K562 (cell line): ENCODE results near the gene CYP2W1. TPM values are rescaled to one million over a fixed set of nuclear protein-coding genes. Genes with fewer than 3 reads are reported as not detected.

ENCODE experiments used
- ETV1 ChIP-seq: fragments of 450-650 bp; conservative IDR thresholded peaks from 2 replicates; pipeline ENCODE4 v1.6.1; 2016; ENCODE audit warnings: missing genetic modification characterization, control low read depth, low read depth, missing compliant biosample characterization
- FIP1L1 ChIP-seq: fragments of 200-400 bp; formaldehyde crosslinking; IDR thresholded peaks from 2 replicates; pipeline ENCODE4 v1.6.1; 2018; ENCODE audit warnings: mild to moderate bottlenecking, low read depth, low read length; ENCODE audit not compliant: poor library complexity, severe bottlenecking
- GATAD2B ChIP-seq: fragments of 450-650 bp; IDR thresholded peaks from 2 replicates; pipeline ENCODE4 v1.6.1; 2017; ENCODE audit warnings: mild to moderate bottlenecking, borderline replicate concordance
- GTF2F1 ChIP-seq: IDR thresholded peaks from 2 replicates; pipeline ENCODE4 v1.6.1; 2011; ENCODE audit warnings: low read depth, low read length, improper control_type of control experiment
- KLF13 ChIP-seq: fragments of 450-650 bp; IDR thresholded peaks from 2 replicates; pipeline ENCODE4 v1.6.1; 2016; ENCODE audit warnings: missing genetic modification characterization, low read depth, mild to moderate bottlenecking, missing compliant biosample characterization, moderate library complexity, borderline replicate concordance
- MYNN ChIP-seq, 2 experiments: sonication (generic); formaldehyde crosslinking in 1 of 2; IDR thresholded peaks; 2 replicates each; pipeline versions ENCODE4 v1.5.0 to v1.6.1; 2016 to 2020; ENCODE audit warnings: antibody characterized with exemption in 1 of 2, missing genetic modification reagents in 1 of 2
- RBFOX2 ChIP-seq: fragments of 200-400 bp; formaldehyde crosslinking; IDR thresholded peaks from 2 replicates; pipeline ENCODE4 v1.6.1; 2017; ENCODE audit warnings: low read depth, mild to moderate bottlenecking, low read length, moderate library complexity
- RFX1 ChIP-seq: fragments of 450-650 bp; IDR thresholded peaks from 2 replicates; pipeline ENCODE4 v1.6.1; 2016; ENCODE audit warnings: mild to moderate bottlenecking, moderate library complexity
- TBP ChIP-seq: optimal IDR thresholded peaks from 2 replicates; pipeline ENCODE3; 2011; ENCODE audit warnings: low read depth, low read length, improper control_type of control experiment
- YY1 ChIP-seq, 3 experiments: IDR thresholded peaks; 2 replicates each; pipeline ENCODE4 v1.6.1; 2011; ENCODE audit warnings: low read length in 2 of 3, mild to moderate bottlenecking in 2 of 3, moderate library complexity in 2 of 3, borderline replicate concordance in 1 of 3, control low read depth in 1 of 3, low read depth in 1 of 3; ENCODE audit not compliant: insufficient read depth in 3 of 3, insufficient replicate concordance in 2 of 3, control insufficient read depth in 1 of 3, insufficient read length in 1 of 3; ENCODE audit errors: extremely low read depth in 1 of 3
- polyA plus RNA-seq, 8 experiments: library from polyadenylated mRNA; depleted of rRNA in 4 of 8; stranded (reverse) in 5 of 8; unstranded in 3 of 8; fragments of >200 nt; fragmentation: Nextera tagmentation in 2 of 8; fragmentation: Illumina TruSeq in 1 of 8; extraction: Ambion mirVana in 2 of 8; extraction: Trizol in 1 of 8; gene quantifications; 2 replicates each; pipeline versions ENCODE4 v1.2.1 to v1.2.3, GENCODE V29; 2011 to 2014; ENCODE audit warnings: inconsistent platforms in 1 of 8, missing spikeins in 1 of 8
- total RNA-seq, 7 experiments: library from RNA; depleted of rRNA in 6 of 7; stranded (reverse); fragments of >200 nt in 6 of 7; fragmentation: Illumina TruSeq in 2 of 7; extraction: Trizol in 2 of 7; gene quantifications; 2 replicates each; pipeline versions ENCODE4 v1.2.1 to v1.2.3, GENCODE V29; 2011 to 2021; ENCODE audit warnings: low replicate concordance in 1 of 7
- TF ChIP-seq, protein P1 (sequence below): fragments of 450-650 bp; formaldehyde crosslinking; conservative IDR thresholded peaks from 2 replicates; pipeline ENCODE4 v1.4.0; 2022; ENCODE audit warnings: mild to moderate bottlenecking, missing genetic modification characterization
- TF ChIP-seq, protein P2 (sequence below), 2 experiments: IDR thresholded peaks; 2 replicates each; pipeline ENCODE4 v1.6.1; 2011; ENCODE audit warnings: borderline replicate concordance in 1 of 2, control low read depth in 1 of 2, low read depth in 1 of 2, low read length in 1 of 2, mild to moderate bottlenecking in 1 of 2, mixed read lengths in 1 of 2, moderate library complexity in 1 of 2; ENCODE audit not compliant: insufficient read depth in 1 of 2, insufficient read length in 1 of 2, poor library complexity in 1 of 2, severe bottlenecking in 1 of 2; ENCODE audit errors: extremely low read depth in 1 of 2
- TF ChIP-seq, protein P3 (sequence below): fragments of 250-450 bp; sonication (Bioruptor Pico); IDR thresholded peaks from 2 replicates; pipeline ENCODE4 v1.8.0; 2022; ENCODE audit warnings: moderate library complexity, mild to moderate bottlenecking, inconsistent platforms
- TF ChIP-seq, protein P4 (sequence below): sonication (generic); formaldehyde crosslinking; IDR thresholded peaks from 2 replicates; pipeline ENCODE4 v1.8.0; 2022; ENCODE audit warnings: mild to moderate bottlenecking, missing genetic modification reagents
- TF ChIP-seq, protein P5 (sequence below): sonication (generic); formaldehyde crosslinking; IDR thresholded peaks from 2 replicates; pipeline ENCODE4 v1.8.1; 2023; ENCODE audit warnings: mild to moderate bottlenecking, missing genetic modification reagents

Gene CYP2W1
- total and polyA plus RNA-seq, 9 of the 15 experiments (the other 6 are each of a cell fraction or from before 2014, with no cell fraction given), result not detected

DNA sequence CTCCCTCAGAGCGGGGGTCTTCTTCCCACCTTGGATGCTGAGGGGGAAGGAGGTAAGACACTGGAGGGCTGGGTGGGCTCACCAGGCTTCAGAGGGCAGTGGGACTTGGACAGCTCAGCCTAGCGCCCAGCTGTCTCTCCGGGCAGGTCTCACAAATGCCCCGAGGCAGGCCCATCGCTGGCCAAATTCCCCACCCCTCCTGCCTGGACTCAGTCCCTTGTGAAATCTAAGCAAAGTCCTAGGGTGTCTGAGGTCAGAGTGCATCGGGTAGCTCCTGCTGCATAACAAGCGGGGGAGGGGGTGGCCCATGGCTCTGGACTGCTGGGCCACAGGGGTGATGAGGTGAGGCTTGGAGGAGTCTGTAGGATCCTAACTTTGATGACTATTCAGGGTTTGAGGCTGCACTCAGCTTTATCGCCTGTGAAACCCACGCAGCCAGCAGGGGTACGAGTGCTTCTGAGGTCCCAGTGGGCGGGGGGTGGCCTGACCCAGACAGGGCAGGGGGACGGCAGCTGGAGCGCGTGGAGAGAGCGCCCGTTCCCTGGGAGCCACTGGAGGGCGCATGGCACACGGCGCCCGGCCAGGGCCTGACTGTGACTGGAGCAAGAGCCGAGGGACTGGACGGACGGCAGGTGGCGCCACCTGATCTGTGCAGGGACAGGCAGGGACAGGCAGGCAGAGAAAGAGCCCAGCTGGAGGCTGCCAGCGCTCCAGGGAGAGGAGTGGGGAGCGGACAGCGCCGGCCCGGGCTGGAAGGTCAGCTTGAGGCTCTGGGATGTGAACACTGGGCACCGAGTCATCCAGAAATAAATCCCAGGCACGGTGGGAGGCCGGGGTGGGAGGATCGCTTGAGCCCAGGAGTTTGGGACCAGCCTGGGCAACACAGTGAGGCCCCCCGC is 10.0 kb downstream of the CYP2W1 start (continued):
- TF ChIP-seq RFX1, result no peak
- TF ChIP-seq, protein P1, sequence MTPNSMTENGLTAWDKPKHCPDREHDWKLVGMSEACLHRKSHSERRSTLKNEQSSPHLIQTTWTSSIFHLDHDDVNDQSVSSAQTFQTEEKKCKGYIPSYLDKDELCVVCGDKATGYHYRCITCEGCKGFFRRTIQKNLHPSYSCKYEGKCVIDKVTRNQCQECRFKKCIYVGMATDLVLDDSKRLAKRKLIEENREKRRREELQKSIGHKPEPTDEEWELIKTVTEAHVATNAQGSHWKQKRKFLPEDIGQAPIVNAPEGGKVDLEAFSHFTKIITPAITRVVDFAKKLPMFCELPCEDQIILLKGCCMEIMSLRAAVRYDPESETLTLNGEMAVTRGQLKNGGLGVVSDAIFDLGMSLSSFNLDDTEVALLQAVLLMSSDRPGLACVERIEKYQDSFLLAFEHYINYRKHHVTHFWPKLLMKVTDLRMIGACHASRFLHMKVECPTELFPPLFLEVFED (CRISPR knock-in tag), result no peak
- no peak for TF ChIP-seq GTF2F1
- TF ChIP-seq, protein P2, sequence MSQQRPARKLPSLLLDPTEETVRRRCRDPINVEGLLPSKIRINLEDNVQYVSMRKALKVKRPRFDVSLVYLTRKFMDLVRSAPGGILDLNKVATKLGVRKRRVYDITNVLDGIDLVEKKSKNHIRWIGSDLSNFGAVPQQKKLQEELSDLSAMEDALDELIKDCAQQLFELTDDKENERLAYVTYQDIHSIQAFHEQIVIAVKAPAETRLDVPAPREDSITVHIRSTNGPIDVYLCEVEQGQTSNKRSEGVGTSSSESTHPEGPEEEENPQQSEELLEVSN (IDR thresholded peaks at IDR 0.05; ENCODE audit: borderline replicate concordance in 1 of 2, extremely low read depth in 1 of 2, insufficient read depth in 1 of 2, insufficient read length in 1 of 2, low read depth in 1 of 2, low read length in 1 of 2, poor library complexity in 1 of 2, severe bottlenecking in 1 of 2), result peak in 1 of 2 experiments; percentile 63
- TF ChIP-seq KLF13 (tag), result 0 out of 2 replicates have a peak, but pooled peaks have one; percentile 39
- no peak for TF ChIP-seq GATAD2B
- TF ChIP-seq, protein P3, sequence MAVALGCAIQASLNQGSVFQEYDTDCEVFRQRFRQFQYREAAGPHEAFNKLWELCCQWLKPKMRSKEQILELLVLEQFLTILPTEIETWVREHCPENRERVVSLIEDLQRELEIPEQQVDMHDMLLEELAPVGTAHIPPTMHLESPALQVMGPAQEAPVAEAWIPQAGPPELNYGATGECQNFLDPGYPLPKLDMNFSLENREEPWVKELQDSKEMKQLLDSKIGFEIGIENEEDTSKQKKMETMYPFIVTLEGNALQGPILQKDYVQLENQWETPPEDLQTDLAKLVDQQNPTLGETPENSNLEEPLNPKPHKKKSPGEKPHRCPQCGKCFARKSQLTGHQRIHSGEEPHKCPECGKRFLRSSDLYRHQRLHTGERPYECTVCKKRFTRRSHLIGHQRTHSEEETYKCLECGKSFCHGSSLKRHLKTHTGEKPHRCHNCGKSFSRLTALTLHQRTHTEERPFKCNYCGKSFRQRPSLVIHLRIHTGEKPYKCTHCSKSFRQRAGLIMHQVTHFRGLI (CRISPR knock-in tag), result no peak
- peak; percentile 75; the same call in 1 of the 2 replicates for TF ChIP-seq MYNN (IDR thresholded peaks at IDR 0.05)
- TF ChIP-seq MYNN (CRISPR knock-in tag; IDR thresholded peaks at IDR 0.05), result no peak
- TF ChIP-seq ETV1, result no peak
- TF ChIP-seq FIP1L1, result peak; percentile 83
- peak in 1 of 3 experiments; percentile 58 for TF ChIP-seq YY1 (IDR thresholded peaks at IDR 0.05; ENCODE audit: borderline replicate concordance in 1 of 3, control insufficient read depth in 1 of 3, extremely low read depth in 1 of 3, insufficient read depth in 3 of 3, insufficient read length in 1 of 3, insufficient replicate concordance in 2 of 3, low read depth in 1 of 3, low read length in 2 of 3)
- TF ChIP-seq, protein P4, sequence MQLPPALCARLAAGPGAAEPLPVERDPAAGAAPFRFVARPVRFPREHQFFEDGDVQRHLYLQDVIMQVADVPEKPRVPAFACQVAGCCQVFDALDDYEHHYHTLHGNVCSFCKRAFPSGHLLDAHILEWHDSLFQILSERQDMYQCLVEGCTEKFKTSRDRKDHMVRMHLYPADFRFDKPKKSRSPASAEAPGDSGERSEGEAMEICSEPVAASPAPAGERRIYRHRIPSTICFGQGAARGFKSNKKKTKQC, result peak; percentile 2; the same call in 1 of the 2 replicates
- TF ChIP-seq RBFOX2, result peak; percentile 41
- TF ChIP-seq, protein P5, sequence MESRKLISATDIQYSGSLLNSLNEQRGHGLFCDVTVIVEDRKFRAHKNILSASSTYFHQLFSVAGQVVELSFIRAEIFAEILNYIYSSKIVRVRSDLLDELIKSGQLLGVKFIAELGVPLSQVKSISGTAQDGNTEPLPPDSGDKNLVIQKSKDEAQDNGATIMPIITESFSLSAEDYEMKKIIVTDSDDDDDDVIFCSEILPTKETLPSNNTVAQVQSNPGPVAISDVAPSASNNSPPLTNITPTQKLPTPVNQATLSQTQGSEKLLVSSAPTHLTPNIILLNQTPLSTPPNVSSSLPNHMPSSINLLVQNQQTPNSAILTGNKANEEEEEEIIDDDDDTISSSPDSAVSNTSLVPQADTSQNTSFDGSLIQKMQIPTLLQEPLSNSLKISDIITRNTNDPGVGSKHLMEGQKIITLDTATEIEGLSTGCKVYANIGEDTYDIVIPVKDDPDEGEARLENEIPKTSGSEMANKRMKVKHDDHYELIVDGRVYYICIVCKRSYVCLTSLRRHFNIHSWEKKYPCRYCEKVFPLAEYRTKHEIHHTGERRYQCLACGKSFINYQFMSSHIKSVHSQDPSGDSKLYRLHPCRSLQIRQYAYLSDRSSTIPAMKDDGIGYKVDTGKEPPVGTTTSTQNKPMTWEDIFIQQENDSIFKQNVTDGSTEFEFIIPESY (CRISPR knock-in tag), result peak; percentile 94
- peak; percentile 31 for TF ChIP-seq TBP
